Kidney epithelial cell (primary cell): ENCODE measurements around the gene DEFB121. TPM values are rescaled to one million over a fixed set of nuclear protein-coding genes. Genes with fewer than 3 reads are reported as not detected.

ENCODE experiments used
- DNase-seq: peaks from one replicate; pipeline ENCODE4 v3.0.0-alpha.2; 2010; ENCODE audit warnings: low read depth
- H3K27me3 ChIP-seq: 2 replicates; pipeline ENCODE4 v1.6.0; 2011; ENCODE audit warnings: low read length; ENCODE audit not compliant: control insufficient read depth, insufficient read depth
- H3K36me3 ChIP-seq: 2 replicates; pipeline ENCODE4 v1.5.1; 2011; ENCODE audit warnings: low read length; ENCODE audit not compliant: control insufficient read depth, insufficient read depth
- H3K4me3 ChIP-seq: 2 replicates; pipeline ENCODE4 v1.5.1; 2011; ENCODE audit warnings: low read depth, mild to moderate bottlenecking, control low read depth, low read length
- total RNA-seq: library from RNA; depleted of rRNA; stranded (reverse); fragments of >200 nt; gene quantifications from 2 replicates; pipeline ENCODE4 v1.2.3, GENCODE V29; 2015
- TF ChIP-seq, protein P1 (sequence below): IDR thresholded peaks from 2 replicates; pipeline ENCODE4 v1.5.1; 2011; ENCODE audit warnings: mild to moderate bottlenecking, moderate library complexity, low read length, control low read depth, inconsistent platforms; ENCODE audit not compliant: insufficient read depth, poor library complexity, severe bottlenecking

DEFB121 gene, protein sequence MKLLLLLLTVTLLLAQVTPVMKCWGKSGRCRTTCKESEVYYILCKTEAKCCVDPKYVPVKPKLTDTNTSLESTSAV
- not detected in 2 replicates for total RNA-seq

DNA sequence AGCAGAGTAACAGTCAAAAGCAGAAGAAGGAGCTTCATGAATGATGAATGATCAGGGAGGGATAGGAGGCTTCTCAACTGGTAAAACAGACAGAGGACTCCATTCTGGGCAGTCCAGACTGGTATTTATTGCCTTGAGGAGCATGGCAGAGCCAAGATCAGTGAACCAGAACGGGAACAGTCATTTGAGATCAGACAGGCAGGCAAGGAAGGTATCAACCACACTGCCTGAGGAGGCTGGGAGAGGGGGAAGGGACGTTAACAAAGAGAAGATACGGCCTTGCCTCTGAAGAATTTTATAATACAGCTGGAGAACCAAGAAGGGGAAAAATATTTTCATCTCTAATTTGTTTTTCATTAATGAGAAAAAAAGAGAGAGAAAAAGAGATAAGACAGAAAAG is at the start of gene DEFB121:
TSS of gene DEFB121 (minus strand) at position 101 of the 400 bp plus-strand sequence. CDS start at position 38, 63 bp downstream.
- TF ChIP-seq, protein P1, sequence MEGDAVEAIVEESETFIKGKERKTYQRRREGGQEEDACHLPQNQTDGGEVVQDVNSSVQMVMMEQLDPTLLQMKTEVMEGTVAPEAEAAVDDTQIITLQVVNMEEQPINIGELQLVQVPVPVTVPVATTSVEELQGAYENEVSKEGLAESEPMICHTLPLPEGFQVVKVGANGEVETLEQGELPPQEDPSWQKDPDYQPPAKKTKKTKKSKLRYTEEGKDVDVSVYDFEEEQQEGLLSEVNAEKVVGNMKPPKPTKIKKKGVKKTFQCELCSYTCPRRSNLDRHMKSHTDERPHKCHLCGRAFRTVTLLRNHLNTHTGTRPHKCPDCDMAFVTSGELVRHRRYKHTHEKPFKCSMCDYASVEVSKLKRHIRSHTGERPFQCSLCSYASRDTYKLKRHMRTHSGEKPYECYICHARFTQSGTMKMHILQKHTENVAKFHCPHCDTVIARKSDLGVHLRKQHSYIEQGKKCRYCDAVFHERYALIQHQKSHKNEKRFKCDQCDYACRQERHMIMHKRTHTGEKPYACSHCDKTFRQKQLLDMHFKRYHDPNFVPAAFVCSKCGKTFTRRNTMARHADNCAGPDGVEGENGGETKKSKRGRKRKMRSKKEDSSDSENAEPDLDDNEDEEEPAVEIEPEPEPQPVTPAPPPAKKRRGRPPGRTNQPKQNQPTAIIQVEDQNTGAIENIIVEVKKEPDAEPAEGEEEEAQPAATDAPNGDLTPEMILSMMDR: no peak
- DNase-seq: no peak

GRCh38 chr20:31454361-31454760 is 48.3 kb upstream of the DEFB121 start:
- Histone ChIP-seq H3K36me3 (no peaks in the 10 kb centered on the region), H3K27me3 (no peaks in the 10 kb centered on the region), H3K4me3 (no peak overlapping the region)
- no peak for DNase-seq
- TF ChIP-seq, protein P1: no peak

More for the DNA sequence above, at the start of gene DEFB121:
- Histone ChIP-seq H3K27me3 (no peaks in the 10 kb centered on the region), H3K4me3 (no peak within 1 kb of the TSS), H3K36me3 (no peaks in the 10 kb centered on the region)

- Histone ChIP-seq H3K36me3 (no peaks in the 10 kb centered on the region), H3K27me3 (no peaks in the 10 kb centered on the region), H3K4me3 (no peak overlapping the region)
- TF ChIP-seq, protein P1: no peak
- no peak for DNase-seq
Observed at GRCh38 chr20:31452575-31452974, 46.6 kb upstream of the DEFB121 start.

DNA sequence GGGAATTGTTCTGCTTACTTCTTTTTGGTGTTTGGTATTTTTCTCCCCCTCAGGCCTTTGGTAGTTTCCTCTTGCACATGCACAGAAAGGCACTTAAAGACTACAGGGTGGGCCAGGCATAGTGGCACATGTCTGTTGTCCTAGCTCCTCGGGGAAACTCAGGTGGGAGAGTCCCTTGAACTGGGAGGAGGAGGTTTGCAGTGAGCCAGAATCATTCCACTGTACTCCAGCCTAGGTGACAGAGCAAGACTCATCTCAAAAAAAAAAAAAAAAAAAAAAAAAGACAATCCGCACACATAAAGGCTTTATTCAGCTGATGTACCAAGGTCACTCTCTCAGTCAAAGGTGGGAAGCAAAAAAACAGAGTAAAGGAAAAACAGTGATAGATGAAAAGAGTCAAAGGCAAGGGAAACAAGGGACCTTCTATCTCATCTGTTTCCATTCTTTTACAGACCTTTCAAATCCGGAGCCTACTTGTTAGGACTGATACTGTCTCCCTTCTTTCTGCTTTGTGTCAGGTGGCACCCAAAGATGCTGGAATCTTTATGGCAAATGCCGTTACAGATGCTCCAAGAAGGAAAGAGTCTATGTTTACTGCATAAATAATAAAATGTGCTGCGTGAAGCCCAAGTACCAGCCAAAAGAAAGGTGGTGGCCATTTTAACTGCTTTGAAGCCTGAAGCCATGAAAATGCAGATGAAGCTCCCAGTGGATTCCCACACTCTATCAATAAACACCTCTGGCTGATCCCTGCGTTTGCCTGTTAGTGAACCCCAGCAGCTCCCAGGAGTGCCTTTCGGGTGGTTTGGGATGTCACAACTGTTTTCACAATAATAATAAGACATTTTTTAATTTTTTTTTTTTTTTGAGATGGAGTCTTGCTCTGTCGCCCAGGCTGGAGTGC is 43.7 kb upstream of the DEFB121 start:
- TF ChIP-seq, protein P1: no peak
- no peaks in the 10 kb centered on the region for H3K27me3 ChIP-seq
- no peak for DNase-seq
- no peaks in the 10 kb centered on the region for H3K36me3 ChIP-seq
- no peak overlapping the region for H3K4me3 ChIP-seq

DNA sequence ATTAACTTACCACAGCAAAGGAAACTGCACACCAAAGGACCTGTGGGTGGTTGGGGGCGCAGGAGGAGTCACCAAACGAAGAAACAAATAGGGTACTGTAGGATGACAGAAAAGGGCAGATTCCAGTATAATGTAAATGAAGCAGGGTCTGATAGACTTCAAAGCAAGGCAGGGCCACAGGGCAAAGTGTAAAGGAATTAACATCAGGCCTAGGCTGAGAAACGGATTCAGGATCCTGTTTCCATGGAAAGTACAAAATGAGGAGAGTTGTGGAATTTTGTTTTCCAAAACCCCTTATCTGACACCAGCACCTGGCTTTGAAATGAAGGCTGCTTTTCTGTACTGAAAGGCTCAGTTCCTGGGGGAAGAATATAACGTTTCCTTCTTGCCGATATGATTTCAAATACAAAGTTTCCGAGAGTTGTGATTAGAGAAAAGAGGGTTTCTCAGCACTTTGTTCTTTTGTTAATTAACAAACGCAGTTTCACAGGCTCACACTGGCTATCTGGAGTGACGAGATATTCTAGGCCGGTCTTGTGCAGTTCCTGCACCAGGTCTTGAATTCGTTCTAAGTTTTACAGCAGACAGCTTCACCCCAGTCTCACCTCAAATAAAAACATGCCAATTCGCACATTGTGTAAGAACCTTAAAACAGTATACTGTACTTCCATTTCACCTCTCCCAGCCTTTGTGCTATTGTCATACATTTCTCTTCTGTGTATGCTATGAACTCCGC is 40.2 kb upstream of the DEFB121 start:
- Histone ChIP-seq H3K36me3 (no peaks in the 10 kb centered on the region), H3K27me3 (no peaks in the 10 kb centered on the region), H3K4me3 (no peak overlapping the region)
- DNase-seq: no peak
- TF ChIP-seq, protein P1: no peak
